Right renal pelvis (tissue), 4 donors: ENCODE data around the gene CYP2A6. TPM values are rescaled to one million over a fixed set of nuclear protein-coding genes. Genes with fewer than 3 reads are reported as not detected.
"Not testable (repeated sequence)": the region's sequence is repeated elsewhere in the genome, so short reads cannot be mapped to it uniquely, and the experiment has no call there.

Source experiments
- DNase-seq, 4 donors: peaks; one replicate each; pipeline ENCODE4 v3.0.0-alpha.2; 2013; ENCODE audit warnings: low read depth in 4 of 4, low spot score in 3 of 4, missing footprints in 1 of 4
- polyA plus RNA-seq, 4 donors: library from polyadenylated mRNA; unstranded; fragments of 120-200 nt; gene quantifications; one replicate each; pipeline ENCODE4 v1.2.1, GENCODE V29; 2013; ENCODE audit not compliant: insufficient read length in 4 of 4

Gene CYP2A6
- polyA plus RNA-seq, result under 1 TPM in 1 of 4 donors, not detected in 3; 0.12 TPM

- DNase-seq, result not testable (repeated sequence)
These were observed at the start of gene CYP2A6 for GRCh38 chr19:40850277-40850676. TSS of gene CYP2A6 (minus strand) at chr19:40850447. CDS start at chr19:40850426, 21 bp downstream.

- DNase-seq, result not testable (repeated sequence)
These were observed 49.7 kb upstream of the CYP2A6 start for GRCh38 chr19:40899964-40900363.

GRCh38 chr19:40896843-40897789 is 46.9 kb upstream of the CYP2A6 start:
- DNase-seq, result not testable (repeated sequence)

- no peak for DNase-seq
These were observed 46.2 kb upstream of the CYP2A6 start for GRCh38 chr19:40896418-40896796.

- DNase-seq, result no peak
These were observed 42.9 kb upstream of the CYP2A6 start for GRCh38 chr19:40893112-40893511.

GRCh38 chr19:40889366-40889765 is 39.1 kb upstream of the CYP2A6 start:
- no peak for DNase-seq

GRCh38 chr19:40888191-40888590 is 37.9 kb upstream of the CYP2A6 start:
- no peak for DNase-seq

GRCh38 chr19:40884187-40884931 is 34.1 kb upstream of the CYP2A6 start:
- DNase-seq, result not testable (repeated sequence)

GRCh38 chr19:40882062-40882461 is 31.8 kb upstream of the CYP2A6 start, which contains the start of gene CYP2A7:
TSS of gene CYP2A7 (minus strand) at chr19:40882231. CDS start at chr19:40882210, 21 bp downstream.
- DNase-seq, result not testable (repeated sequence)

GRCh38 chr19:40879349-40879748 is 29.1 kb upstream of the CYP2A6 start:
- DNase-seq, result not testable (repeated sequence)

GRCh38 chr19:40875526-40875951 is 25.3 kb upstream of the CYP2A6 start:
- not testable (repeated sequence) for DNase-seq

GRCh38 chr19:40874874-40875273 is 24.6 kb upstream of the CYP2A6 start:
- not testable (repeated sequence) for DNase-seq

GRCh38 chr19:40873873-40874272 is 23.6 kb upstream of the CYP2A6 start:
- DNase-seq, result not testable (repeated sequence)

- DNase-seq, result no peak
These were observed 22.0 kb upstream of the CYP2A6 start for GRCh38 chr19:40872209-40872608.

GRCh38 chr19:40867701-40868100 is 17.5 kb upstream of the CYP2A6 start:
- no peak for DNase-seq

GRCh38 chr19:40864739-40865496 is 14.7 kb upstream of the CYP2A6 start:
- DNase-seq, result not testable (repeated sequence)

GRCh38 chr19:40862785-40863184 is 12.5 kb upstream of the CYP2A6 start:
- DNase-seq, result no peak

- DNase-seq, result no peak
These were observed 12.1 kb upstream of the CYP2A6 start for GRCh38 chr19:40862333-40862732.

- DNase-seq, result no peak
These were observed 7.9 kb upstream of the CYP2A6 start for GRCh38 chr19:40858109-40858508.

GRCh38 chr19:40852467-40853152 is 2.4 kb upstream of the CYP2A6 start:
- not testable (repeated sequence) for DNase-seq
